Muscle layer of colon (tissue), 2 donors: Measurements from ENCODE around the gene FSD2.

Experiments used
- H3K27ac ChIP-seq: one replicate; pipeline ENCODE4 v1.7.0; 2013; ENCODE audit warnings: low read depth, mild to moderate bottlenecking, low read length, moderate library complexity
- H3K27me3 ChIP-seq, 2 donors: one replicate each; pipeline ENCODE4 v1.7.0; 2013; ENCODE audit warnings: low read length in 2 of 2, mild to moderate bottlenecking in 2 of 2; ENCODE audit not compliant: insufficient read depth in 2 of 2, control insufficient read depth in 1 of 2
- H3K36me3 ChIP-seq: one replicate; pipeline ENCODE4 v1.7.0; 2013; ENCODE audit warnings: mild to moderate bottlenecking, low read length; ENCODE audit not compliant: insufficient read depth
- H3K4me1 ChIP-seq: one replicate; pipeline ENCODE4 v1.7.0; 2013; ENCODE audit warnings: mild to moderate bottlenecking, low read length; ENCODE audit not compliant: insufficient read depth
- H3K4me3 ChIP-seq, 2 donors: one replicate each; pipeline ENCODE4 v1.7.0; 2013; ENCODE audit warnings: low read length in 2 of 2, low read depth in 1 of 2, mild to moderate bottlenecking in 1 of 2, moderate library complexity in 1 of 2
- H3K9ac ChIP-seq: one replicate; pipeline ENCODE4 v1.7.0; 2013; ENCODE audit warnings: low read length
- H3K9me3 ChIP-seq: one replicate; pipeline ENCODE4 v1.7.0; 2013; ENCODE audit warnings: mild to moderate bottlenecking, low read length
- donor health status: abdominal sarcoma.
- donor health status: Adenocarcinoma of cecum.

Gene FSD2

DNA sequence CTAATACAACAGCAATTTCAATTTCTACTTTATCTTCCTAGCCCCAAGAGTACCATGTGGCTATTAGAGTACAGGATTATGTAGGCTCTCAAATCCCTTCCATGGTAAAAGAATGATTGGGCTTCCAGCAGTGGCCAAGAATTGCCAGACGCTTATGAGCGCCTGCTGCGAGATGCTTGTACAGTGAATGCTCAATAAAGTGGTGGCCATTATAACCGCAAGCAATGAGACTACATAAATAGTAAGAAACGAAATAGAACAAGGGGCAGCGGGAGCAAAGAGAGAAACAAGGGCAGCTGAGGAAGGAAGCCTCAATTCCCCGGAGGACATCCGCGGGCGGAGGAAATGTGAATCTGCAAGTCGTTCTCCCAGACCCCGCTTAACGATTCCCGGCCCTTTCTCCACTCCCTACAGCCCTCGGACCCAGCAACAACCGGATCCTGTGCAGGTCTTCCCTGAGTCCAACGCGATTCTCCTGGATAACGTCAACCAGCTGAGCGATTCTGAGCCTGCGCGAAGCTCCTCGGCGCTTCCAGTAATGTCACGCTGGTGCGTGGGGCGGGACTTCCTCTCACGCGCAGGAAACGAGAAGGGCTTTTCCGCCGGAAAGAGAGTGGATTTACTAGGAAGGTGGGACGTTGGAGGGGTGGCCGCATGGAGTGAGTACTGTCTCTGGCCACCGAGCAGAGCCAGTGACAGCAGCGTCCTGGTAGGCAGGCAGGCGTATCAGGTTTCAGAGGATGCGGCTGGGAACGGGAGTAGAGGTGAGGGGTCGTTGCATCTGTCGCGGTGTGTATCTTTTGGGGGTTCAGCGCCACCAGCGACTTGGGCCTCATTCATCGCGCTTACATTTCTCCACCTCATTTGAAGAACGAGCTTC lies 55.7 kb downstream of the FSD2 start:
- Histone ChIP-seq H3K27me3 (no peaks in the 10 kb centered on the region), H3K4me1 (peaks cover 13% of the 10 kb centered on the region), H3K4me3 (peak overlapping the region; percentile 75 to 80), H3K9ac (peak overlapping the region; percentile 57), H3K27ac (peak overlapping the region; percentile 83), H3K36me3 (peaks cover 11% of the 10 kb centered on the region), H3K9me3 (no peaks in the 10 kb centered on the region)

- Histone ChIP-seq H3K4me1 (peaks cover 13% of the 10 kb centered on the region), H3K27me3 (no peaks in the 10 kb centered on the region), H3K9ac (no peak overlapping the region), H3K9me3 (no peaks in the 10 kb centered on the region), H3K27ac (no peak overlapping the region), H3K36me3 (peaks cover 6% of the 10 kb centered on the region), H3K4me3 (no peak overlapping the region)
These were observed 57.6 kb downstream of the FSD2 start for GRCh38 chr15:82748315-82748714.

- H3K27me3 ChIP-seq: no peaks in the 10 kb centered on the region
- no peak overlapping the region for H3K9ac ChIP-seq
- no peaks in the 10 kb centered on the region for H3K4me1 ChIP-seq
- no peaks in the 10 kb centered on the region for H3K9me3 ChIP-seq
- no peak overlapping the region for H3K27ac ChIP-seq
- H3K4me3 ChIP-seq: no peak overlapping the region
- H3K36me3 ChIP-seq: no peaks in the 10 kb centered on the region
These were observed 62.1 kb downstream of the FSD2 start for GRCh38 chr15:82743810-82744209.

DNA sequence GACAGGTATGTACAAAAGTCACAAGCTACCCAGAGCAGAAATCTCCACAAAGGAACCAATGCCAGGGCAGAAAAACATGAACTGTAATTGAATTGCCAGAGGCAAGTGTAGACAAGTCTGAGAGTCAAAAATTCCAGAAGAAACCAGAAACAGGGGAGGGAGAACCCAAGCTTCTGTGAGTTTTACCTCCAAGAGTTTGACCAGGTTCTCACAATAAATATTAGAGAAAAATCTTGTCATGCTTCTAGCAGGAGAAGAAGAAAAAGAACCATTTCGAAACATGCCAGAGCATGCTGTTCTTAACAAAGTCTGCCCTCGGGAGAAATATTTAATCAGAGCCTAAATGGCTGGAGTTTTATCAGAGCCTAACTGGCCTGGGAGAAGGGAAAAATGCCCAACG lies 63.7 kb downstream of the FSD2 start:
- Histone ChIP-seq H3K4me1 (no peaks in the 10 kb centered on the region), H3K27me3 (no peaks in the 10 kb centered on the region), H3K27ac (no peak overlapping the region), H3K9ac (no peak overlapping the region), H3K4me3 (no peak overlapping the region), H3K9me3 (no peaks in the 10 kb centered on the region), H3K36me3 (no peaks in the 10 kb centered on the region)

DNA sequence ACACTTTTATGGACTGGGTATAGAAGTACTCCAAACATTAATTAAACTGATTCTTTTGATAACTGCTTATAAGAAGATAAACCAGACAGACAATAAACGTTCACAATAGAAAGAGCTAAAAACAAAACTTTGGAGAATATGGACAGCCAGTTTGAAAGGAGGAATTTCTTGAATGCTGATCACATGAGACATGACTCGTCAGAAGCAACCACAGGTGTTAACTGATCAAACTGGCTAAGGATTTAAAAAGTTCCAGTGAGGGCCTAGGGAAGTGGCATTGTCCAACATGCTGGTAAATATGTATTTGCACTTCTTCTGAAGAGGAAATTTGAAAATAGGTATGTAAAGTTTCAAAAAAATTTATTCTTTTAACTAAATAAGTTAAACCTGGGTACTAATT lies 66.8 kb downstream of the FSD2 start:
- no peaks in the 10 kb centered on the region for H3K27me3 ChIP-seq
- no peak overlapping the region for H3K27ac ChIP-seq
- H3K9ac ChIP-seq: no peak overlapping the region
- no peak overlapping the region for H3K4me3 ChIP-seq
- no peaks in the 10 kb centered on the region for H3K4me1 ChIP-seq
- no peaks in the 10 kb centered on the region for H3K36me3 ChIP-seq
- no peaks in the 10 kb centered on the region for H3K9me3 ChIP-seq

- Histone ChIP-seq H3K36me3 (no peaks in the 10 kb centered on the region), H3K27me3 (no peaks in the 10 kb centered on the region), H3K27ac (no peak overlapping the region), H3K9ac (no peak overlapping the region), H3K9me3 (no peaks in the 10 kb centered on the region), H3K4me1 (no peaks in the 10 kb centered on the region), H3K4me3 (no peak overlapping the region)
These were observed 67.9 kb downstream of the FSD2 start for GRCh38 chr15:82737975-82738374.

- no peaks in the 10 kb centered on the region for H3K9me3 ChIP-seq
- no peak overlapping the region for H3K9ac ChIP-seq
- H3K27ac ChIP-seq: no peak overlapping the region
- no peaks in the 10 kb centered on the region for H3K4me1 ChIP-seq
- no peak overlapping the region for H3K4me3 ChIP-seq
- H3K36me3 ChIP-seq: no peaks in the 10 kb centered on the region
- H3K27me3 ChIP-seq: no peaks in the 10 kb centered on the region
These were observed 74.3 kb downstream of the FSD2 start for GRCh38 chr15:82731527-82731926.

DNA sequence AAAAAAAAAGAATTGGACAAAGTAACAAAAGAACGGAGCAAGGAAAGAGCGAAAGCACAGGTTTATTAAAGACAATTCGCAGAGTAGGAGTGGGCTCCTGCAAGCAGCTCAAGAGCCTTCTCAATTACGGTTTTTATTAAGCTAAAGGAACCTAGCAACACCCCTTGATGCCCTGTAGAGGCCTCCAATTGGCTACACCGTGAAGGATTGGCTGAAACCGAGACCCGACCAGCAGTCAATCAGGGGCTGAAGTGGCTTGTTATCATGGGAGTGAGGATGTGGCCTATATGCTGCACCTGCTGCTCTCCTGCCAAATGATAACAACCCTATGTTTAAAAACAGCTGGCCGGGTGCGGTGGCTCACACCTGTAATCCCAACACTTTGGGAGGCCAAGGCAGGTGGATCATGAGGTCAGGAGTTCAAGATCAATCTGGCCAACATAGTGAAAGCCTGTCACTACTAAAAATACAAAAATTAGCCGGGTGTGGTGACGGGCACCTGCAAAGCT lies 75.8 kb downstream of the FSD2 start:
- H3K36me3 ChIP-seq: no peaks in the 10 kb centered on the region

GRCh38 chr15:82726816-82727215 lies 79.1 kb downstream of the FSD2 start:
- Histone ChIP-seq H3K9me3 (no peaks in the 10 kb centered on the region), H3K9ac (no peak overlapping the region)

More for the DNA sequence above, 75.8 kb downstream of the FSD2 start:
- H3K9me3 ChIP-seq: no peaks in the 10 kb centered on the region
- H3K4me1 ChIP-seq: no peaks in the 10 kb centered on the region
- H3K27me3 ChIP-seq: no peaks in the 10 kb centered on the region
- no peak overlapping the region for H3K9ac ChIP-seq
- H3K4me3 ChIP-seq: no peak overlapping the region
- no peak overlapping the region for H3K27ac ChIP-seq

GRCh38 chr15:82715003-82715402 lies 90.9 kb downstream of the FSD2 start:
- Histone ChIP-seq H3K4me1 (peaks cover 5% of the 10 kb centered on the region), H3K9ac (no peak overlapping the region), H3K27me3 (peaks cover 0 to 5% of the 10 kb centered on the region in 2 donors), H3K27ac (no peak overlapping the region), H3K36me3 (no peaks in the 10 kb centered on the region), H3K4me3 (no peak overlapping the region), H3K9me3 (no peaks in the 10 kb centered on the region)

More at GRCh38 chr15:82726816-82727215, 79.1 kb downstream of the FSD2 start:
- H3K4me3 ChIP-seq: no peak overlapping the region
- no peaks in the 10 kb centered on the region for H3K36me3 ChIP-seq
- H3K27ac ChIP-seq: no peak overlapping the region
- no peaks in the 10 kb centered on the region for H3K27me3 ChIP-seq
- H3K4me1 ChIP-seq: no peaks in the 10 kb centered on the region

DNA sequence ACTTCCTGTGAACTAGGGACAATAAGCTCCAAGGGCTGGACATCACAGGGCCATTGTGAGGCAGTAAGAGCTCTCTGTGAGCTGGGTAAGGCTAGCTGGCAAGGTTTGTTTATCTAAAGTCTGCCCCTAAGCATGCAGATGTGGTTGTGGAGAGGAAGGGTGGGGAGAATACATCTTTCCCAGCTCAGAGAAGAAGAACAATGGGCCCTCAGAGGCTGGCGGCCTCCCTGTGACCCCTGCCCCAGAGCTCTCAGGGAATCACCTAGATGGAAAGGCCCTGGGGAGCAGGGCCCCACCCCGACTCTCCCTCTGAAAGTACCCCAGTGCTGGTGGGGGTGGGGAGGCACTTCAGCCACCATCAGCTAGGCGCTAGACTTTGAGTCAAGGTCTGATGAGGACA lies 91.9 kb downstream of the FSD2 start:
- H3K9me3 ChIP-seq: no peaks in the 10 kb centered on the region
- no peaks in the 10 kb centered on the region for H3K36me3 ChIP-seq
- no peak overlapping the region for H3K4me3 ChIP-seq
- no peak overlapping the region for H3K27ac ChIP-seq
- peaks cover 5% of the 10 kb centered on the region for H3K4me1 ChIP-seq
- H3K9ac ChIP-seq: no peak overlapping the region
- peaks cover 0 to 10% of the 10 kb centered on the region in 2 donors for H3K27me3 ChIP-seq

DNA sequence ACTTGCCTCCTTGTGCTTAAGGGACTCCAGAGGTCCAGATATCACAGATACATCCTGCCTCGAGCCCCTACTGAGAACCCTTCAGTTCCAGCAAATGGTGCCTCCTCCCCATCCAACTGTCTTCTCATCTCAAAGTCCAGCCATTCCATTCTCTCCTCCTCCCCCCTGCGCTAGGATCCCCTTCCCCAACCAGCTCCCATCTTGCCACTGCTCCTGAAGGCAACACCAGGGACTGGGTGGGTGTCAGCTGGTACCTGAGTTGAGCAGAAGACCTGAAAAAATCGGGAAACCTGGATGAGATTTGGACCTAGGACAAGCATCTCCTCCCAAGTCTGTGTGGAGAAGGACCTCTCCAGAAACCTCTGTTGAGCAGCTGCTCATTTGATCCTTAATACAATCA lies 93.8 kb downstream of the FSD2 start:
- no peaks in the 10 kb centered on the region for H3K36me3 ChIP-seq
- H3K9ac ChIP-seq: no peak overlapping the region
- H3K27me3 ChIP-seq: peaks cover 0 to 10% of the 10 kb centered on the region in 2 donors
- no peak overlapping the region for H3K27ac ChIP-seq
- H3K9me3 ChIP-seq: no peaks in the 10 kb centered on the region
- H3K4me3 ChIP-seq: no peak overlapping the region
- H3K4me1 ChIP-seq: peaks cover 5% of the 10 kb centered on the region
